GM12875 (cell line): Measurements from ENCODE around the gene UBE2I.

Experiments used
- H3K4me3 ChIP-seq: one replicate; pipeline ENCODE4 v1.5.1; 2011; ENCODE audit warnings: low read depth, low read length, control low read depth
- CTCF ChIP-seq: IDR thresholded peaks from 2 replicates; pipeline ENCODE4 v1.5.1; 2011; ENCODE audit warnings: low read depth, mild to moderate bottlenecking, control low read depth, inconsistent platforms, low read length, moderate library complexity, borderline replicate concordance; ENCODE audit not compliant: insufficient read depth

UBE2I gene

DNA sequence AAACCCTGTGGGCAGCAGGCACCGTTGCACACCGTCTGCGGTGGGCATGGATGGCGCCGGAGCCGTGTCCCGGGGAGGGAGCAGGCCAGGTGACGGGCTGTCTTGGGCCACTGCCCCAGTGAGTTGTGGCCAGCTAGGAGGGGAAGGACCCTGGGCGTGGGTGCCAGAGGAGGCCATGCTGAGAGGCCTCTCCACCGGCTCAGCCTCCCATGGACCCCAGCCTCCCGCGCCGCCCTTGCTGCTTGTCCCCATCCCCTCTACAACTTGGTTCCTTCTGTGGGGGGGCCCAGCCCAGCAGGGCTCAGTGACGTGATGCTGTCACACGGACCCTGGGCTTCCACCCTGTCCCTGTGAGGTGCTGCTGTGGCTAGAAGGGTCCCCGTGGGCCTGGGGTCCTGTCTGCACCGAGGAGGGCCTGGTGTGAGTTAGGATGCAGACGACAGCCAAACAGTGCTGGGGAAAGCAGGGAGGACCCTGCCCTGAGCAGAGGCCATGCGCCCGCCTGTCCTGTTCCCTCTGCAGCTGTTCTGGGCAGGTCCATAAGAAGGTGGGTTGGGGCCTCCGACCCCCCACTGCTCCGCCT lies 11.3 kb downstream of the UBE2I start:
- H3K4me3 ChIP-seq, result no peak overlapping the region

GRCh38 chr16:1322407-1322806 lies 13.0 kb downstream of the UBE2I start:
- no peak overlapping the region for H3K4me3 ChIP-seq
- TF ChIP-seq CTCF, result no peak

More for the DNA sequence above, 11.3 kb downstream of the UBE2I start:
- TF ChIP-seq CTCF, result no peak

- H3K4me3 ChIP-seq, result no peak overlapping the region
- TF ChIP-seq CTCF, result no peak
Observed at GRCh38 chr16:1323296-1324239, 14.1 kb downstream of the UBE2I start.

GRCh38 chr16:1324286-1324826 lies 14.9 kb downstream of the UBE2I start:
- no peak overlapping the region for H3K4me3 ChIP-seq
- no peak for TF ChIP-seq CTCF

DNA sequence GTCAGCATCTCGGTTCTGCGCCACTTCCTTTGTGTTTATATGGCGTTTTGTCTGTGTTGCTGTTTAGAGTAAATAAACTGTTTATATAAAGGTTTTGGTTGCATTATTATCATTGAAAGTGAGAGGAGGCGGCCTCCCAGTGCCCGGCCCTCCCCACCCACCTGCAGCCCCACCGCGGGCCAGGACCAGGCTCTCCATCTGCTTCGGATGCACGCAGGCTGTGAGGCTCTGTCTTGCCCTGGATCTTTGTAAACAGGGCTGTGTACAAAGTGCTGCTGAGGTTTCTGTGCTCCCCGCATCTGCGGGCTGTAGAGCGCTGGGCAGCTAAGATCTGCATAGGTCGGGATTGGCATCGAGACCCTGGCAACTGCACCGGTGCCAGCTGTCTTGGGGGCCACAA lies 15.8 kb downstream of the UBE2I start:
- TF ChIP-seq CTCF, result no peak
- H3K4me3 ChIP-seq, result no peak overlapping the region

- H3K4me3 ChIP-seq, result no peak overlapping the region
- no peak for TF ChIP-seq CTCF
Observed at GRCh38 chr16:1325673-1326371, 16.4 kb downstream of the UBE2I start.
